Keratinocyte (primary cell): Measurements from ENCODE around the gene PGK2. TPM values are rescaled to one million over a fixed set of nuclear protein-coding genes. Genes with fewer than 3 reads are reported as not detected.

Experiments used
- DNase-seq: peaks from one replicate; pipeline ENCODE4 v3.0.0-alpha.2; 2011; ENCODE audit warnings: low read depth, missing footprints, low spot score
- FAIRE-seq: peaks from 2 replicates; lab custom pipeline; 2011; peaks lifted over from hg19 to GRCh38; lab: Jason Lieb, UNC
- H2AFZ ChIP-seq: 2 replicates; pipeline ENCODE4 v1.6.0; 2012; ENCODE audit warnings: low read length, control low read depth, inconsistent platforms; ENCODE audit not compliant: control insufficient read depth
- H3K27ac ChIP-seq: 2 replicates; pipeline ENCODE4 v1.5.1; 2011; ENCODE audit warnings: low read length; ENCODE audit not compliant: control insufficient read depth, insufficient read depth
- H3K27me3 ChIP-seq: 3 replicates; pipeline ENCODE4 v1.6.0; 2011; ENCODE audit warnings: low read length; ENCODE audit not compliant: control insufficient read depth, insufficient read depth; ENCODE audit errors: extremely low read depth
- H3K36me3 ChIP-seq, 2 experiments: 2 replicates in 1 of 2; 3 replicates in 1 of 2; pipeline ENCODE4 v1.5.1; 2011; ENCODE audit warnings: low read length in 2 of 2, mild to moderate bottlenecking in 1 of 2; ENCODE audit not compliant: control insufficient read depth in 2 of 2, insufficient read depth in 2 of 2; ENCODE audit errors: extremely low read depth in 1 of 2
- H3K4me1 ChIP-seq: 3 replicates; pipeline ENCODE4 v1.5.1; 2011; ENCODE audit warnings: low read length; ENCODE audit not compliant: control insufficient read depth, insufficient read depth; ENCODE audit errors: extremely low read depth
- H3K4me2 ChIP-seq: 3 replicates; pipeline ENCODE4 v1.6.0; 2011; ENCODE audit warnings: low read depth, low read length; ENCODE audit not compliant: control insufficient read depth, insufficient read depth; ENCODE audit errors: extremely low read depth
- H3K4me3 ChIP-seq, 3 experiments: fragments of 200-600 bp in 1 of 3; sonication (generic) in 1 of 3; 2 replicates in 2 of 3; 3 replicates in 1 of 3; pipeline ENCODE4 v1.5.1; 2011 to 2016; ENCODE audit warnings: low read length in 3 of 3, mild to moderate bottlenecking in 3 of 3, control low read depth in 2 of 3, inconsistent platforms in 1 of 3, low read depth in 1 of 3, mixed read lengths in 1 of 3, mixed run types in 1 of 3, moderate library complexity in 1 of 3; ENCODE audit not compliant: control insufficient read depth in 2 of 3, insufficient read depth in 2 of 3; ENCODE audit errors: extremely low read depth in 1 of 3
- H3K79me2 ChIP-seq: 2 replicates; pipeline ENCODE4 v1.6.0; 2012; ENCODE audit warnings: low read length; ENCODE audit not compliant: control insufficient read depth, insufficient read depth
- H3K9ac ChIP-seq: 3 replicates; pipeline ENCODE4 v1.6.0; 2011; ENCODE audit warnings: low read length; ENCODE audit not compliant: control insufficient read depth, insufficient read depth; ENCODE audit errors: extremely low read depth
- H3K9me1 ChIP-seq: 3 replicates; pipeline ENCODE4 v1.6.0; 2011; ENCODE audit warnings: low read length; ENCODE audit not compliant: control insufficient read depth, insufficient read depth; ENCODE audit errors: extremely low read depth
- H3K9me3 ChIP-seq: 2 replicates; pipeline ENCODE4 v1.5.1; 2012; ENCODE audit warnings: low read depth, low read length; ENCODE audit not compliant: control insufficient read depth
- H4K20me1 ChIP-seq: 3 replicates; pipeline ENCODE4 v1.6.0; 2011; ENCODE audit warnings: low read length; ENCODE audit not compliant: control insufficient read depth, insufficient read depth; ENCODE audit errors: extremely low read depth
- EZH2 ChIP-seq: IDR thresholded peaks from one replicate; pipeline ENCODE4 v1.6.1; 2012; ENCODE audit warnings: inconsistent platforms, mild to moderate bottlenecking, low read length, moderate library complexity
- dilution Hi-C: fragments of 300-500 bp; cut with MboI; formaldehyde crosslinking; loops from one replicate; pipeline ENCODE4 v1.7.0; 2020; ENCODE audit warnings: low sequenced_read_pairs; ENCODE audit not compliant: extremely low pct_ligation_motif_present
- polyA plus RNA-seq, 5 experiments: library from polyadenylated mRNA; depleted of rRNA in 3 of 5; stranded (reverse) in 3 of 5; stranded (forward) in 1 of 5; unstranded in 1 of 5; fragments of >200 nt; gene quantifications; 1 replicate in 1 of 5; 2 replicates in 3 of 5; 3 replicates in 1 of 5; pipeline versions ENCODE4 v1.2.1 to v1.2.3, GENCODE V29; 2011 to 2012; ENCODE audit warnings: missing spikeins in 2 of 5, low read depth in 1 of 5, low replicate concordance in 1 of 5
- TF ChIP-seq, protein P1 (sequence below), 3 experiments: IDR thresholded peaks in 1 of 3; conservative IDR thresholded peaks in 1 of 3; optimal IDR thresholded peaks in 1 of 3; 2 replicates in 2 of 3; 3 replicates in 1 of 3; pipeline versions ENCODE3 to v1.5.1; 2011; ENCODE audit warnings: low read length in 3 of 3, mild to moderate bottlenecking in 3 of 3, moderate library complexity in 2 of 3, control low read depth in 1 of 3, inconsistent platforms in 1 of 3; ENCODE audit not compliant: insufficient read depth in 2 of 3; ENCODE audit errors: extremely low read depth in 1 of 3

PGK2 gene
- polyA plus RNA-seq, 1 donor (not counting 4 experiments of a cell fraction or from before 2014, with no cell fraction given), result not detected

DNA sequence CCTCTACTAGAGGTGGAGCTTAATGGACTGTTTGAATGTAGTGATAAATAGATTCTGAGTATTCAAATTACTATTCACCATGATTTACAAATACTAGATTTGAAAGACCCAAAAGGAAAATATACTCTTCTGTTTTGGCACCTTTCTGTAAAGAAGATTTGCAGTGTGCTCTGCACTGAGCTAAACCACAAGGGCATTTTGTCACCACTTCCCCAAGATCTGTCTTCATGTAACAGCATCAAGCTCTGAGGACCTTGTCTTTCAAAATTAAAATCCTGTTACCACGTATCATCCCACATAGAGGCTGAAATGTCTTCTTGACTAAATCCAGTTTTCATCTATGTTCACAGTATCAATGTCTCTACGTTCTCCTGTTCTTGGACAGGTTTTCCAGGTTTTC is 3.3 kb upstream of the PGK2 start:
- Histone ChIP-seq H3K9me3 (no peaks in the 10 kb centered on the region), H3K79me2 (no peaks in the 10 kb centered on the region), H2AFZ (no peak overlapping the region), H3K4me1 (no peaks in the 10 kb centered on the region), H3K36me3 (no peaks in the 10 kb centered on the region), H3K27me3 (no peaks in the 10 kb centered on the region), H3K4me2 (no peak overlapping the region), H3K4me3 (no peak overlapping the region), H3K9ac (no peak overlapping the region), H3K9me1 (no peaks in the 10 kb centered on the region), H3K27ac (no peak overlapping the region), H4K20me1 (no peaks in the 10 kb centered on the region)
- DNase-seq, result no peak
- dilution Hi-C loops, result no loop called here
- FAIRE-seq, result no peak
- no peak for TF ChIP-seq EZH2
- TF ChIP-seq, protein P1, sequence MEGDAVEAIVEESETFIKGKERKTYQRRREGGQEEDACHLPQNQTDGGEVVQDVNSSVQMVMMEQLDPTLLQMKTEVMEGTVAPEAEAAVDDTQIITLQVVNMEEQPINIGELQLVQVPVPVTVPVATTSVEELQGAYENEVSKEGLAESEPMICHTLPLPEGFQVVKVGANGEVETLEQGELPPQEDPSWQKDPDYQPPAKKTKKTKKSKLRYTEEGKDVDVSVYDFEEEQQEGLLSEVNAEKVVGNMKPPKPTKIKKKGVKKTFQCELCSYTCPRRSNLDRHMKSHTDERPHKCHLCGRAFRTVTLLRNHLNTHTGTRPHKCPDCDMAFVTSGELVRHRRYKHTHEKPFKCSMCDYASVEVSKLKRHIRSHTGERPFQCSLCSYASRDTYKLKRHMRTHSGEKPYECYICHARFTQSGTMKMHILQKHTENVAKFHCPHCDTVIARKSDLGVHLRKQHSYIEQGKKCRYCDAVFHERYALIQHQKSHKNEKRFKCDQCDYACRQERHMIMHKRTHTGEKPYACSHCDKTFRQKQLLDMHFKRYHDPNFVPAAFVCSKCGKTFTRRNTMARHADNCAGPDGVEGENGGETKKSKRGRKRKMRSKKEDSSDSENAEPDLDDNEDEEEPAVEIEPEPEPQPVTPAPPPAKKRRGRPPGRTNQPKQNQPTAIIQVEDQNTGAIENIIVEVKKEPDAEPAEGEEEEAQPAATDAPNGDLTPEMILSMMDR (optimal IDR thresholded peaks at IDR 0.05 in 1 of 3, IDR thresholded peaks at IDR 0.05 in 1 of 3, conservative IDR thresholded peaks at IDR 0.05 in 1 of 3; ENCODE audit: extremely low read depth in 1 of 3, insufficient read depth in 2 of 3, low read length in 3 of 3), result no peak

DNA sequence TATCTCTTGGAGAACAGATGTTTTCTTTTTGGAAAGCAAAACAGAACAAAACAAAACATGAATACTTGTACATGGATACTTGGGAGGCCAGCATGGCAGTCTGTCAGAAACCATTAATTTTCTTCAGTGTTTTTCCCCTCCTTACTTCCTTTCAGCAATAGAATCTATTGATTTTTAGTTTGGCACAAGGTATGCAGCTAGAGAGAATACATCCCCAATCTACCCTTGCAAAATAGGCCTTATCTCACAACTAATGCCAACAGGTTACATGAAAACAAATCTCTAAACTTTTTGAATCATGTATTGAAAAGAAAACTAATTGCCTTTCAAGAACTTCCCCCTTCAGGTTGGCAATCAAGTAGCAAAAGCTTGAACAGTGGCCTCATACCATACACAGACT is 2.8 kb downstream of the PGK2 start:
- no peak overlapping the region for H3K4me2 ChIP-seq
- H3K27ac ChIP-seq, result no peak overlapping the region
- no peaks in the 10 kb centered on the region for H3K79me2 ChIP-seq
- TF ChIP-seq, protein P1 (optimal IDR thresholded peaks at IDR 0.05 in 1 of 3, IDR thresholded peaks at IDR 0.05 in 1 of 3, conservative IDR thresholded peaks at IDR 0.05 in 1 of 3; ENCODE audit: extremely low read depth in 1 of 3, insufficient read depth in 2 of 3, low read length in 3 of 3), result no peak
- TF ChIP-seq EZH2, result no peak
- H3K4me1 ChIP-seq, result no peaks in the 10 kb centered on the region
- H3K9me1 ChIP-seq, result no peaks in the 10 kb centered on the region
- no peaks in the 10 kb centered on the region for H3K36me3 ChIP-seq
- FAIRE-seq, result no peak
- no peaks in the 10 kb centered on the region for H3K27me3 ChIP-seq
- H3K9me3 ChIP-seq, result no peaks in the 10 kb centered on the region
- no peaks in the 10 kb centered on the region for H4K20me1 ChIP-seq
- H3K4me3 ChIP-seq, result no peak overlapping the region
- no peak overlapping the region for H2AFZ ChIP-seq
- DNase-seq, result no peak
- no peak overlapping the region for H3K9ac ChIP-seq
- dilution Hi-C loops, result no loop called here
